GM21381 (cell line): ENCODE data around the gene DLGAP1.

Experiments used
- ATAC-seq: cut with Tn5 transposase; IDR thresholded peaks from one replicate; pipeline ENCODE4 v1.9.1; 2021; ENCODE audit warnings: mild to moderate bottlenecking, moderate library complexity; ENCODE audit not compliant: unreplicated experiment

Gene DLGAP1

DNA sequence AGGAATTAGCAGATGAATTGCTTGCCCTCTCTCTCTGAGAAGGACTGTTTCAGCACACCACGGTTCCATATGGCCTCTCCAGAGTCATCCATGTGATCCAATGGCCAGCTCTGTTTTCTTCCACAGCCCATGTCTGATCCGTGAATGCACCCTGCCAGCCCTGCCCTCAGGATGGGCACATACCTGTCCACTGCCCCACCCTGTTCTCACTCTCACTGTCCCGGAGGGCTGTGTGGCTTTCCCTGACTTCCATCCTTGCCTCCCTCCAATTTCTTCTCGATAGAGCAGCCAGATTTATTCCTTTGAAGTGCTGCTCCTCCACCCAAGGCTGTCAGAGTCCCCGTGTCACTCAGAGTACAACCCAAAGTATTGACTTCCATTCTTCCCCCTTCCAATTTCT lies 662.0 kb downstream of the DLGAP1 start:
- no peak for ATAC-seq

DNA sequence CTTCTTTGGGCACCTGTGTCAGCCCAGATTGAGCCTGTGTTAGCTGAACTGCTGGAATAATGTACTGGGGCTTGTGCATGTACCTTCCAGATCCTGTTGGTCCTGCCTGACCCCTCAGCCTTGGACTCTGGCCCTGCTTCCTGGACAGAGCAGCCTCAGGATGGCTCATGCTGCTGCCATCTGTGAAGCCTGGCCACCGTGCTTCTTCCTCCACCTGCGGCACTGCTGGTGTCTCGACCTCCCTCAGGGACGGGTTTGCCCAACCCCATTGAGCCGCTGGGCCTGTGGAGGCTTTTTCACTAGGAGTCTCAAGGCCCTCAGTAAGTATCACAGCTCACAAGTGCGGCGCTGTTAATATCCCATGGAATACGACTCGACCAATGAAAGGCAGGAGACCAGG lies 662.4 kb downstream of the DLGAP1 start:
- ATAC-seq: no peak

DNA sequence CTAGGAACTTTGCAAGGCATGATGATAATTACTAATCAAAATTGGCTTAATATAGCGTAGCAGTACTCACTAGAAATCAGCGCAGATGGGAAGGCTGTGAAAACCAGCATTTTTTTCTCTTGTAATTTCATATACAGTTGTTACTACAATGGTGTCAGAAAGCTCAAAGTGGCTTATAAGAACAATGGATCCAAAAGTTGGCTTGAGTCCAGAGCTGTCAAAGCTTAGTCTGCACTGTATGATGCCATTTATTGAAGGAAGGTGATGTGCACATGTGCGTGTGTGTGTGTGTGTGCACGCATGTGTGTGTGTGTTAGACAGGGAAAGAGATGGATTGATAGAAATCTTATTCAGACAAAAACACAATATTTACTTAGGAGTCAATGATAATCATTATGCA lies 663.9 kb downstream of the DLGAP1 start:
- ATAC-seq: no peak

DNA sequence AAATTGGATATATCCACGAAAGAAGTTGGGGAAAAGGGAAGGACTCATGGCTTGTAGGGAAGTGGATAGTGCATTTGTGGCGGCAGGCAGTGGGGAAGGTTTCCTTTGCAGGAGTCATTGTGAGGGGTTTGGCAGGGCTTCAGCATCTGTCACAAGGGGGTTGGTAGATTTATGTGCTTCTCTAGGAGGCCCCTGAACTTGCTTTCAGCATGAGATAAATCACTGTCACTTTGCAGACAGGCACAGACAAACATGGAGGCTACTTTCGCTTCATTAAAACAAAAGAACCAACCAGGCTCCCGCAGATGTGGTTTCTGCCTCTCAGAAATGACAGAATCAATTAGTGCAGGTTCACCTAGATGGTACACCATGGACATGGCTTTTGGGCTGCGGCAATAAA lies 664.4 kb downstream of the DLGAP1 start:
- ATAC-seq: no peak

DNA sequence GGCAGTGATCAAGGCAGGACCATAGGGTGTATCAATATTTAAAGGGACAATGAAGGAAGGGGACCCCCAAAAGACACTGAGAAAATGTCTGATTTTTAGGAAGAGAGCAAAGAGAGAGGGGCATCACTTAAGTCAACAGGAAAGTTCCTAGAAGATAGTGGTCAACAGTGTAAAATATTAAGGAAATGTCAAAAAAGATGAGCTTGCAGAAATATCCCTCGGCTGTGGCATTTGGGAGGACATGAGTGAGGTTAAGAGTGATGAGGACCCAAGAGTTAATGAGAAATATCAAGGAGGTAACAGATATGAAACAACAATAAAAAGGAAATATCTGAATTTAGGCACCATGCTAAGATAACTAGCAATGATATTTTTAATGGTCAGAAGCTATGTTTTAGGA lies 665.6 kb downstream of the DLGAP1 start:
- ATAC-seq: no peak

DNA sequence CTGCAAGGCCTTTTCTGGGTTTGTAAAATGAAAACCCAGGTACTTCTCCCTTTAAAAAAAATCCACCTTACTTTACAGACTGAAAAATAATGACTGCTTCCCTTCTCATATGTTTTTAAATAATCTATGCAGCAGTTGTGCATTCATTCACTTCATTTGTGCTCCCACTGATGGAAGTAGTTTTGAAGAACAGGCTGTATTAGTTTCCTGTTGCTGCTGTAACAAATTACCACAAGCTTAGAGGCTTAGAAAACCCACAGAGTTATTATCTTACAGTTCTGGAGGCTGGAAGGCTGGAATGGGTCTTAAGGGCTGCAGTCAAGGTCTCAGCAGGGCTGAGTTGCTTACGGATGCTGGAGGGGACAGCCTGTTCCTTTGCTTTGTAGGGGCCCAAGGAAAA lies 670.2 kb downstream of the DLGAP1 start:
- ATAC-seq: no peak

DNA sequence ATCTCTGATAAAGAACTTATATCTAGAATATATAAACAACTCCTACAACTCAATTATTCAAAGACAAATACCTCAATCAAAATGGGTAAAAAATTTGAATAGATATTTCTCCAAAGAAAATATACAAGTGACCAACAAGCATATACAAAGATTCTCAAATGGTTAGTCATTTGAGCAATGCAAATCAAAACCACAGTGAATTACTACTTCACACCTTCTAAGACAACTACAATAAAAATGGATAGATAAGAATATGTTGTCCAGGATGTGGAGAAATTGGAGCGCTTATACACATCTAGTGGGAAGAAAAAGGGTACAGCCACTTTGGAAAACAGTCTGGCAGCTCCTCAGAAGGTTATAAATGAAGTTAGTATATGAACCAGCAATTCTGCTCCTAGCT lies 672.2 kb downstream of the DLGAP1 start:
- ATAC-seq: no peak

DNA sequence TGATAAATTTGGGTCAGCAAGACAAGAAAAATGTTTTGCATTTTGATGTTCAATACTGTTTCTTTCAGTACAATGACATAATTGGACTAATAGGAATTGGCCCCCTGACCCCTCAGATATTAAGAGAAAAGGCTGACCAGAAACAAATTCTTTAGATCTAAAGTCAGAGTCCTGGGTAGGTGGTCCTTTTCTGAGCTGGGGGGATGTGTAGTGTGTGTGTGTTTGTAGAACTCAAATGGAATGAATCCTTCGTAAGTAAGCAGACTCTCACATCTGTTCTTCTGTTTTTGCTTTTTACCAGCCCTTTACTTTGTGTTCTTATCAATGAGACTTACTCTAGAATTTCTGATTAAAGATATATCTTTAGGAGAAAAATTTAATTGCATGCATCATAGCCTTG lies 677.4 kb downstream of the DLGAP1 start:
- ATAC-seq: no peak

DNA sequence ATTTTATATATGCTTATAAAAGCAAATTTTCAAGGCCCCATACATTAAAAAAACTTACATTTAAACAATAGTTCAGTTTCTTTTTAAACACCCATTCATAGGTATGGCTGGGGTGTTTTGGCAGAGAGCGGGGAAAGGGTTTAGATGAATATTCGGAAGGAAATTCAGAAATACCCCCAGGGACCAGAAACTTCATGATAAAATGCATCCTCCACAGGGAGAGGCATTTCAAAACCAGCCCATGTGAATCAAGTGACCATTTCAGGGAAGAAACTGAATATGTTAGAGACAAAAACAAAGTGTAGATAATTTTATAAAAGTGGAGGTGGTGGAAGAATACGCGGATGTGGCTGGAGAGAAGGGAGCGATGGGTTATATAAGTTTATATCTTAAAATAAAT lies 678.0 kb downstream of the DLGAP1 start:
- no peak for ATAC-seq

DNA sequence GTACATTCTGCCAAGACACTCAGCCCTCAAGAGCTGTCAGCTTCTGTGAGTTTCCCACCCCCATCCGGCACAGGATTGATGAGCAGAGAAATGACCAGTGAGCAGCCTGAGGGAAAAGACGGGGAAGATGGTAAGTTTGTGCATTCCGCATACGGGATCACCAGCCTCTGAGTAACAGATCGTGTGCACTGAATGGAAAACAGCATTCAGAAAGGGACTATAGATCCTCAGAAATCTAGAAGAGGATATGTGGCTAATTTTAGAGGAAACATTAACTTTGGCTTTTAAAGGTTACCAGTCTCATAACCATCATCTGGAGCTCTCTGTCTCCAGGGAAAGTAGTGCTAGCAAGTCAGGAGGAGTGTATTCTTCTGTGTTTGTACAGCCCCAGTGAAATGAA lies 679.1 kb downstream of the DLGAP1 start:
- no peak for ATAC-seq

DNA sequence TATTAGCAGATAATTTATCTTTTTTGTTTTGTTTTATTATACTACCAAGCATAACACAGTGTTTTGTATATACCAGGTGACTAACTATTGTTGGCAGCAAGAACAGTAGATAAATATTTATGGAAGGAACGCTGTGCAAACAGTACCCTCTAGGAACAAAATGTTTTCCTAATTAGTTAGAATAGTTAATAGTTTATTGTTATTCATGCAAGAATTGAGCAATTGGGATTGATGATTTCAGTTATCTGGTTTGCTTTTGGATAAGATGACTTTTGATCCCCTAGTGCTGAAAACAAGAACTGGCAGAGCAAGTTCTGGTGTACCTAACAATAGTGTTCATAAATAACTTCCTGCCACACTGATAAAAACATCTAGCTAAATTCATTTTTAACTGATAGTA lies 681.8 kb downstream of the DLGAP1 start:
- ATAC-seq: no peak

DNA sequence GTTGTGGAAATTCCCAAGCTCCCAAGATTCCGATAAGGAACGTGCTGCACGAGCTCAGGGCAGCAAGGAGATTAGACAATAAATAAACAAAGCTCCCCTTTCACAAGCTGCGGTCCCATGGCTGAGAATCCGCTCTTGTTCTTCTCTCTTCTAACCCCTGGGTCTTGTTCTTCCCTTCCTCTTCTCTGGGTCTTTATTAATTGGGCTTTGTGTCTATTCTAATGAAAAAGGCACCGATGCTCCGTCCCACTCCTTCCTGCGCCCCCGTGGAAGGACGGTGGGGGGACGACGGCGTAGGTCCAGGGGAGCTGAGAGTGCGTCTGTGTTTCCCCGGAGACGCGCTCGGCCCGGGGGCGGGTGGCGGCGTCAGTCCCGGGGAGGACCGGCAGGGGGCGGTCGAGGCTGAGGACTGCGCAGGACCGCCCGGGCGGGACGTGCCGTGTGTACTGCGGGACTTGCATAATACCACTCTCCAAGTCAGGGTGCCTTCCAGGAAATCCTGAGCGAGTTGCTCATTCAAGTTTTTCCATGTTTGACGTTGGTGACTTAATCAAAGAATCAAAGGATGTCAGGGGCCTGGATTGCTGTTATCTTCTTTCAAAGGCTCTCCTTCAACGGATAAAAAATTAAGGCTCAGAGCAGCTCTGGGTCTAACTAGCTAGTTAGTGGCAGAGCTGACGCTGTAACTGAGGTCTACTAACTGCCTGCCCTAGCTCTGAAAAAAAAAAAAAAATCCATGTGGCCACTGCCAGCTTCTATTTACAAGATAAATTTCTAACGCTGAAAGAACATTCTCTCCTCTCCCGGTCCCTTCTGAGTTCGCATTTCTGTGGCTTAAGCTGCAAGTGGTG lies 683.8 kb downstream of the DLGAP1 start:
- peak; percentile 98 for ATAC-seq

DNA sequence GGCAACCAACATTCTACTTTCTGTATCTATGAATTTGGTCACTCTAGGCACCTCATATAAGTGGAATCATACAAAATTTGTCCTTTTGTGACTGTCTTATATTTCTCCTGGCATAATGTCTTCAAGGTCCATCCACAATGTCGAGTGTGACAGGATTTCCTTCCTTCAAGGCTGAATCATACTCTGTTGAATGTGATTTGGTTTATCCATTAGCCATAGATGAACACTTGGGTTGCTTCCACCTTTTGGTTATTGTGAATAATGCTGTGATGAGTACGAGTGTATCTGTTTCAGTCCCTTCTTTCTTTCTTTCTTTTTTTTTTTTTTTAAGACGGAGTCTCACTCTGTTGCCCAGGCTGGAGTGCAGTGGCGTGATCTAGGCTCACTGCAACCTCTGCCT lies 693.8 kb downstream of the DLGAP1 start:
- ATAC-seq: no peak

DNA sequence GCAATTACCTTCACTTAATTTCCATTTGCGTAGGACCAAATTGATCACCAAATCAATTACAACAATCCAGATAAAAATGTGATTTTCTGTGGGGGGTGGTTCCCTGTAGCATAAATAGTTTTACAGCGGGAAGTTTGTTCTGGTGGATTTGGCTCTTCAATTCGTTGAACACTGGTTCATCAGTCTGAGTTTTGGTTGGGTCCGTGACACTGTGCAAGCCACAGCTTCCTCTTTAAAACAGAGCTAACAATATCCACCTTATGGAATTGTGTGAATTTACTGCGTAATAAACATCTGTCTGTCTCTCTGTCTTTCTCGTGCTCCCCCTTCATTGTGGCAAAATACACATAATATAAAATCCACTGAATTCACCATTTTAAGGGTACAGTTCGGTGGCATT lies 694.4 kb downstream of the DLGAP1 start:
- ATAC-seq: no peak

DNA sequence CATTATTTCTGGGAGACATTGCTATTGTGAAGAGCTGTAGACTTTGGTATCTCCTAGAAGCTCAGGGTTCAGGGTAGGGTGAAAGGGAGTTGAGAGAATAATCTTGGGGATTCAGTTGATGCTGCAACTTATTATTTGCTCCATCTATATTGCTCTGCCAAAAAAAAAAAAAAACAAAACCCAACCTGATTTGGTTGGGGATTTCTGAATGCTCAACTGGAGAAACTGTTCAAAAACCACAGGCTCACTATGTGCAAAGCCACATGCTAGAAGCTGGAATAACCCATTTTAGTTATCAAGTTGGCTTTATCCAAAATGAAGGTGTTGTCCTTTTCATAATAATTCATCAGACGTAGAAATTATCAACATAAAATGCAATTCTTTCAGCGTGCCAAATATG lies 696.0 kb downstream of the DLGAP1 start:
- ATAC-seq: no peak

DNA sequence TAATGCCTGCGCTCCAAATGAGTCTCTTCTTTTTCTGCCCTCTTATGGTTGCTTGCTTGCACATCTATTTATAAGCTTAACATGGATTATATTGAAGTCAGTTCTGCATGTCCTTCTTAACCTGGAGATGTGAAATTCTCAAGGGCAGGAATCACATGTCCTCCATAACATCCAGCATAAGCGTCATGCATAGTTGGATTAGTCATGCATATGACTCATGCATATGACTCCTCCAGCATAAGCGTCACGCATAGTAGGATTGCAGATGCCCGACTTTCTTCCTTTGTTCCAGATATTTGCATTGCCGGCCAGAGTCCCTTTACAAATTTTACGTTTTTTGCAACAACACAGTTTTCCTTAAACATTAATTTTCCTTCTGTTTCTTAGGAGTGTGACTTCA lies 696.6 kb downstream of the DLGAP1 start:
- no peak for ATAC-seq

DNA sequence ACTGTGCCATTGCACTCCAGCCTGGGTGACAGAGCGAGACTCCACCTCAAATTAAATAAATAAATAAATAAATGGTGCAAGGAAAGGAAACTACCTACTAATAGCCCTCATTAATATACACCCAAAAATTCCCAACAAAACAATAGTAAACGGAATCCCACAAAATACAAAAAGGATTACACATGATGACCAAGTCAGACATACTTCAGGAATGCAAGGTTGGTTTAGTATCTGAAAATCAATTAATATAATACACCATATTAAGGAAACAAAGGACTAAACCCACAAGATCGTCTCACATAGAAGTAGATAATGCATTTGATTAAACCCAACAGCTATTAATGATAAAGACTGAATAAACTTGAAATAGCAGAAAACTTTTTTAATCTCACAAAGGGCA lies 697.7 kb downstream of the DLGAP1 start:
- no peak for ATAC-seq

DNA sequence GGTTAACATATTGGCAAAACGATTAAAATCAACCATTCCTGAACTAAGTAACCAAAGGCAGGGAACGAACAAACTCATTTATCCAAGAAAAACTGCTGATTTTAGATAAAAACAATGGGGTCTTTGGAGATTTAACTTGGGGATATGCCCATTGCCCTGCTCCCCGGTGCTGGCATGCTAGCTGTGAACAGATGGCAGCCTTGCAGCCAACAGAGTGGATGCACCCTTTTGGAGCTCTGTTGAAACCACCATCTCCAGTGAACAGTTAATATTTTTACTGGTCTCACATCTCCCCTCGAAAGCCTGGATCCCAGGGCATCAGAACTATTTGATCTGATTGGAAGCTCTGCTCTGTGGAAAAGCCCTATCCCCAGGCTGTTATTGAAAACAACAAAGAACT lies 702.0 kb downstream of the DLGAP1 start:
- no peak for ATAC-seq

DNA sequence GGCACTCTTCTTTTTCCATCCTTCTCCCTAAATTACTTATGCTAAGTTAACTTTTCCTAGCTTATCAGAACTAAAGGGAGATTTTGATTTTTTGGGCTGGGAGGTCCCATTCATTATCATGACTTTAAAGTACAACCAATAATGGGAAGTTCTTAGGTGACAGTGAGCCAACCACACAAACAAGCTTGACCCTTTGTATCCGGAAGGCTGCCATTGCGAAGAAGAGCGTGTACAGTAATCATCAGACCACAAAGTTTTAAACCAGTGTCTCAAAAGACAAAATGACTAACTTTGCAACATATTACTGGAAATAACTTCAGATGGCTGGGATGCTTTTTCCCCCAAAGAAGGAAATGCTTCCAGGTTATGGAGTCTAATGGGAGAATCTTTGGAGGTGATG lies 707.0 kb downstream of the DLGAP1 start:
- no peak for ATAC-seq

DNA sequence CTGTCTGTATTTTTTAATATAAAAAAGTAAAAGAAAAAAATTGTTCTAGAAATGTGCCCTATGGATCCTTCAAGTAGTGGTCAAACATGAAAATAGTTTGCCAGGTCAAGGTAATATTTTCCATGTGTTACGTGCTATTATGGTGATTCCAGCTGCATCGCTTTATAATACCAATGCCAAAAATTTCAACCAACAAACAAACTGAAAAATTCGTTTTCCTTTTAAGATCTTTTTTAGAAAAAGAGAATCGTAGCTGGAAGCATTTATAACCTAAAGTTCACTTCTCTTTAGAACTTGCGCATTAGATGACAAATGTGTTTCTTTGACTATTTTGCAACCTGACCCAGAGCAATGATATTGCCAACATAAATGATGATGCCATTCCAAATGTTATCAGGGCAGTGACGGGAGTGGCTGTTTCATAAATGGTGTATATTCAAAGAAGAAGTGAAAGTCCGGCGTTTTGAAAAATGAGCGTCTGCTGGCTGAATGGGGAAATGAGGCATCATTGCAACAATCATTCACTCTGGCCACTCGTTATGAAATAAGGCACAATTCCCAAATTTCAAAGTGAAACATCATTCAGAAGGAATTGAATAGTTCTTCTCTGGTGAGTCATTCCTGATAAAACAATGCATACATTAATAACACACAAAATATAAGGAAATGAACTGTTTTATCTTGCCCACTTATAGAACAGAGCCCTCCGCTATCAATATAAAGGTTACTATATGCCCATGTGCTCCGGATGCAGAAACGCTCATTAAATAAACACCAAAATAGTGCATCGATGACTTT lies 707.7 kb downstream of the DLGAP1 start:
- ATAC-seq: no peak

DNA sequence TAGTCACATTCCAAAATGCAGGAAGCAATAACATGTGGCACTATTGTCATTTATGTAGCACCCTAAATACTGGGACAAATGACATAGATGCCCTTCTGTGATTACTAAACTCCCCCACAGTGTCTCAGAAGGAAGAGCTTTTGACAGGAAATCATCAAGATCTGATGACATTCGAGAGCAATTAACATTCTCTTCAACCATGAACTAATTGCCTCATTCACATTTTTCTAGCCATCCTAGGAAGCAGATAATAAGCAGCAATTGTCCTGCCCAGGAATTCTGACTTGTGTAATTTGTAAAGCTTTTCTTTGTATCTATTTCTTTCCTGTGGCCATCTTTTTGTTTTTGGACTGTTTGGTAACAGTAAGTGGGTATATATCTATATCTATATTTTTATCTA lies 712.6 kb downstream of the DLGAP1 start:
- ATAC-seq: no peak

DNA sequence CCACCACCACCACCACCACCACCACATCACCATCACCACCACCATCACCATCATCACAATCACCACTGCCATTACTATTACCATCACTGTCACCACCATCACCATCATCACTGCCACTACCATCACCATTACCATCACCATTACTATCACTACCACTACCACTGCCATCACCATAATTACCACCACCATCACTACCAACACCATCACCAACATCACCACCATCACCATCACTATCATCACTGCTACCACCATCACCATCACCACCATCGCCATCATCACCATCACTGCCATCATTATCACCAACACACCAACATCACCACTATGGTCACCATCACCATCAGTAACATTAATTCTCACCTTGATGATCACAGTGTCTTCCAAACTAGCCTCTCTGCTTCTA lies 713.8 kb downstream of the DLGAP1 start:
- no peak for ATAC-seq
